Fibroblast of the conjunctiva (primary cell): ENCODE results near the gene LRBA.
"Not testable (repeated sequence)": the region's sequence is repeated elsewhere in the genome, so short reads cannot be mapped to it uniquely, and the experiment has no call there.

Source experiments
- DNase-seq: peaks from one replicate; pipeline ENCODE4 v3.0.0-alpha.2; 2010; ENCODE audit warnings: low read depth

Gene LRBA

GRCh38 chr4:150418757-150419410 lies 596.2 kb downstream of the LRBA start:
- DNase-seq, result no peak

GRCh38 chr4:150415213-150415612 lies 599.9 kb downstream of the LRBA start:
- DNase-seq, result no peak

- no peak for DNase-seq
Measured at GRCh38 chr4:150411520-150411919, 603.6 kb downstream of the LRBA start.

- DNase-seq, result no peak
Measured at GRCh38 chr4:150402871-150403272, 612.2 kb downstream of the LRBA start.

GRCh38 chr4:150401083-150401687 lies 613.9 kb downstream of the LRBA start:
- no peak for DNase-seq

GRCh38 chr4:150395872-150396271 lies 619.2 kb downstream of the LRBA start:
- DNase-seq, result no peak

GRCh38 chr4:150394046-150394445 lies 621.0 kb downstream of the LRBA start:
- no peak for DNase-seq

- DNase-seq, result no peak
Measured at GRCh38 chr4:150391052-150391451, 624.0 kb downstream of the LRBA start.

- DNase-seq, result no peak
Measured at GRCh38 chr4:150390531-150390910, 624.6 kb downstream of the LRBA start.

- DNase-seq, result no peak
Measured at GRCh38 chr4:150389896-150390530, 625.1 kb downstream of the LRBA start.

- no peak for DNase-seq
Measured at GRCh38 chr4:150387981-150388380, 627.1 kb downstream of the LRBA start.

- DNase-seq, result not testable (repeated sequence)
Measured at GRCh38 chr4:150386415-150386814, 628.7 kb downstream of the LRBA start.

GRCh38 chr4:150385606-150386005 lies 629.5 kb downstream of the LRBA start:
- peak; percentile 92 for DNase-seq

GRCh38 chr4:150384249-150384648 lies 630.8 kb downstream of the LRBA start:
- no peak for DNase-seq

GRCh38 chr4:150382028-150382427 lies 633.1 kb downstream of the LRBA start:
- no peak for DNase-seq

GRCh38 chr4:150381609-150382008 lies 633.5 kb downstream of the LRBA start:
- DNase-seq, result peak; percentile 9

- no peak for DNase-seq
Measured at GRCh38 chr4:150381036-150381435, 634.0 kb downstream of the LRBA start.

- DNase-seq, result no peak
Measured at GRCh38 chr4:150379454-150379853, 635.6 kb downstream of the LRBA start.

- no peak for DNase-seq
Measured at GRCh38 chr4:150375025-150375424, 640.1 kb downstream of the LRBA start.

GRCh38 chr4:150371869-150372268 lies 643.2 kb downstream of the LRBA start:
- DNase-seq, result no peak

- no peak for DNase-seq
Measured at GRCh38 chr4:150369434-150370380, 645.4 kb downstream of the LRBA start.

- no peak for DNase-seq
Measured at GRCh38 chr4:150368667-150369066, 646.4 kb downstream of the LRBA start.
